HG02759 (cell line): ENCODE results near the gene AMELX.

Source experiments
- ATAC-seq: cut with Tn5 transposase; IDR thresholded peaks from one replicate; pipeline ENCODE4 v1.9.1; 2021; ENCODE audit warnings: mild to moderate bottlenecking, moderate library complexity; ENCODE audit not compliant: unreplicated experiment

Gene AMELX

GRCh38 chrX:11305641-11306040, 12.4 kb downstream of the AMELX start:
- ATAC-seq, result no peak

GRCh38 chrX:11309220-11309619, 16.0 kb downstream of the AMELX start:
- ATAC-seq, result no peak

- ATAC-seq, result no peak
Measured at GRCh38 chrX:11311706-11312105, 18.5 kb downstream of the AMELX start.

GRCh38 chrX:11319806-11320520, 26.8 kb downstream of the AMELX start:
- ATAC-seq, result no peak

GRCh38 chrX:11321986-11322385, 28.8 kb downstream of the AMELX start:
- no peak for ATAC-seq

- no peak for ATAC-seq
Measured at GRCh38 chrX:11328134-11328533, 34.9 kb downstream of the AMELX start.

GRCh38 chrX:11329021-11329420, 35.8 kb downstream of the AMELX start:
- ATAC-seq, result no peak

- no peak for ATAC-seq
Measured at GRCh38 chrX:11331788-11332187, 38.6 kb downstream of the AMELX start.

GRCh38 chrX:11334165-11334564, 41.0 kb downstream of the AMELX start:
- ATAC-seq, result no peak

GRCh38 chrX:11336201-11336600, 43.0 kb downstream of the AMELX start:
- ATAC-seq, result no peak

GRCh38 chrX:11337292-11338009, 44.2 kb downstream of the AMELX start:
- ATAC-seq, result no peak

GRCh38 chrX:11341274-11342201, 48.3 kb downstream of the AMELX start:
- ATAC-seq, result peak; percentile 84

- no peak for ATAC-seq
Measured at GRCh38 chrX:11342673-11343072, 49.5 kb downstream of the AMELX start.

- no peak for ATAC-seq
Measured at GRCh38 chrX:11346121-11346682, 53.0 kb downstream of the AMELX start.

- no peak for ATAC-seq
Measured at GRCh38 chrX:11347300-11347699, 54.1 kb downstream of the AMELX start.

- ATAC-seq, result no peak
Measured at GRCh38 chrX:11349020-11349419, 55.8 kb downstream of the AMELX start.

- no peak for ATAC-seq
Measured at GRCh38 chrX:11349661-11350337, 56.6 kb downstream of the AMELX start.
